Fibroblast of skin of left biceps (primary cell): ENCODE results near the gene UBN2.

Source experiments
- DNase-seq, 2 experiments: peaks; one replicate each; pipeline ENCODE4 v3.0.0-alpha.2; 2013; ENCODE audit warnings: low read depth in 2 of 2

UBN2 gene

GRCh38 chr7:139345042-139345441 is 114.0 kb downstream of the UBN2 start:
- no peak for DNase-seq

- no peak for DNase-seq
Measured at GRCh38 chr7:139351027-139351426, 120.0 kb downstream of the UBN2 start.

GRCh38 chr7:139354729-139355128 is 123.7 kb downstream of the UBN2 start:
- no peak for DNase-seq

GRCh38 chr7:139355320-139355719 is 124.3 kb downstream of the UBN2 start:
- no peak for DNase-seq
